PC-3 (cell line): ENCODE data around the gene PBOV1.

Experiments used
- EZH2 ChIP-seq: fragments of 300-600 bp; sonication (generic); IDR thresholded peaks from one replicate; pipeline ENCODE4 v1.6.1; 2017; ENCODE audit warnings: antibody characterized with exemption, mild to moderate bottlenecking, low read length; ENCODE audit not compliant: unreplicated experiment
- EZH2phosphoT487 ChIP-seq: fragments of 300-600 bp; sonication (generic); IDR thresholded peaks from 2 replicates; pipeline ENCODE4 v1.6.1; 2018; ENCODE audit warnings: mild to moderate bottlenecking, antibody characterized with exemption, low read length, borderline replicate concordance
- TF ChIP-seq, protein P1 (sequence below): fragments of 300-600 bp; sonication (generic); conservative IDR thresholded peaks from 2 replicates; pipeline ENCODE4 v1.5.1; 2017; ENCODE audit warnings: antibody characterized with exemption, low read depth, mild to moderate bottlenecking, low read length

GRCh38 chr6:138204303-138204702 lies 14.0 kb downstream of the PBOV1 start:
- TF ChIP-seq, protein P1, sequence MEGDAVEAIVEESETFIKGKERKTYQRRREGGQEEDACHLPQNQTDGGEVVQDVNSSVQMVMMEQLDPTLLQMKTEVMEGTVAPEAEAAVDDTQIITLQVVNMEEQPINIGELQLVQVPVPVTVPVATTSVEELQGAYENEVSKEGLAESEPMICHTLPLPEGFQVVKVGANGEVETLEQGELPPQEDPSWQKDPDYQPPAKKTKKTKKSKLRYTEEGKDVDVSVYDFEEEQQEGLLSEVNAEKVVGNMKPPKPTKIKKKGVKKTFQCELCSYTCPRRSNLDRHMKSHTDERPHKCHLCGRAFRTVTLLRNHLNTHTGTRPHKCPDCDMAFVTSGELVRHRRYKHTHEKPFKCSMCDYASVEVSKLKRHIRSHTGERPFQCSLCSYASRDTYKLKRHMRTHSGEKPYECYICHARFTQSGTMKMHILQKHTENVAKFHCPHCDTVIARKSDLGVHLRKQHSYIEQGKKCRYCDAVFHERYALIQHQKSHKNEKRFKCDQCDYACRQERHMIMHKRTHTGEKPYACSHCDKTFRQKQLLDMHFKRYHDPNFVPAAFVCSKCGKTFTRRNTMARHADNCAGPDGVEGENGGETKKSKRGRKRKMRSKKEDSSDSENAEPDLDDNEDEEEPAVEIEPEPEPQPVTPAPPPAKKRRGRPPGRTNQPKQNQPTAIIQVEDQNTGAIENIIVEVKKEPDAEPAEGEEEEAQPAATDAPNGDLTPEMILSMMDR, result no peak
- no peak for TF ChIP-seq EZH2
- no peak for TF ChIP-seq EZH2phosphoT487
